ENCODE measurements around the gene RASGRF2.

- TF ChIP-seq POLR2A (IDR thresholded peaks at IDR 0.05; ENCODE audit: low read depth, low read length) (no peak), POLR2AphosphoS5 (IDR thresholded peaks at IDR 0.05; ENCODE audit: low read depth, low read length) (no peak)
These were observed 266.8 kb downstream of the RASGRF2 start for GRCh38 chr5:81226949-81227348.
